Ectodermal cell (in vitro differentiated cells): Measurements from ENCODE around the gene DOLPP1.

Source experiments
- H3K27ac ChIP-seq: 2 replicates; pipeline ENCODE4 v1.7.0; 2013; ENCODE audit warnings: mild to moderate bottlenecking, low read depth, low read length; ENCODE audit not compliant: insufficient read depth, poor library complexity, severe bottlenecking
- H3K27me3 ChIP-seq: 2 replicates; pipeline ENCODE4 v1.7.0; 2013; ENCODE audit warnings: mild to moderate bottlenecking, low read length; ENCODE audit not compliant: insufficient read depth, control insufficient read depth, poor library complexity, severe bottlenecking
- H3K36me3 ChIP-seq: one replicate; pipeline ENCODE4 v1.7.0; 2013; ENCODE audit warnings: low read length; ENCODE audit not compliant: control insufficient read depth, insufficient read depth
- H3K4me1 ChIP-seq: one replicate; pipeline ENCODE4 v1.7.0; 2013; ENCODE audit warnings: low read length; ENCODE audit not compliant: control insufficient read depth, insufficient read depth
- H3K4me3 ChIP-seq: 2 replicates; pipeline ENCODE4 v1.7.0; 2013; ENCODE audit warnings: low read depth, low read length, control low read depth; ENCODE audit not compliant: insufficient read depth
- H3K9me3 ChIP-seq: 2 replicates; pipeline ENCODE4 v1.7.0; 2013; ENCODE audit warnings: mild to moderate bottlenecking, low read length, moderate library complexity; ENCODE audit not compliant: control insufficient read depth
- WGBS, 2 experiments: methylation state at CpG; one replicate each; pipeline ENCODE4 v1.1.7; 2013; ENCODE audit warnings: missing lambda C conversion rate in 2 of 2; 5-methylcytosine and 5-hydroxymethylcytosine counted together

The DOLPP1 gene

DNA sequence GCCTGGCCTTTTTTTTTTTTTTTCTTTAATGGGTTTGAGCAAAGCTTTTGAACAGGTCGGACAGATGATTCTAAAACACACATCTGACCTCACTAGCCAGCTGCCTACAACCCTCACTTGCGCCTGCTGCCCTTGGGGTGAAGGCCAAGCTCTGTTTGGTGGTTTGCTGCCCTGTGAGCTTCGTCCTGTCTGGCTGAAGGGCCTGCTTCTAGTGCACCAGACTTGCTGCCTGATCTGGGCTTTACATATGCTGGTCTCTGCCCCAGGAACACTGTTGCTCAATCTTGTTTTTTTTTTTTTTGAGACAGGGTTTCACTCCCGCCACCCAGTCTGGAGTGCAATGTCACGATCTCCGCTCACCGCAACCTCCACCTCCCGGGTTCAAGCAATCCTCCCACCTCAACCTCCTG is 16.4 kb upstream of the DOLPP1 start:
- no peaks in the 10 kb centered on the region for H3K9me3 ChIP-seq
- H3K36me3 ChIP-seq: peaks cover 4% of the 10 kb centered on the region
- no peak overlapping the region for H3K27ac ChIP-seq
- no peaks in the 10 kb centered on the region for H3K27me3 ChIP-seq
- WGBS, 2 experiments: 93 to 97% methylated on average over 8 of the region's 8 CpGs
- H3K4me1 ChIP-seq: no peaks in the 10 kb centered on the region
- H3K4me3 ChIP-seq: no peak overlapping the region

DNA sequence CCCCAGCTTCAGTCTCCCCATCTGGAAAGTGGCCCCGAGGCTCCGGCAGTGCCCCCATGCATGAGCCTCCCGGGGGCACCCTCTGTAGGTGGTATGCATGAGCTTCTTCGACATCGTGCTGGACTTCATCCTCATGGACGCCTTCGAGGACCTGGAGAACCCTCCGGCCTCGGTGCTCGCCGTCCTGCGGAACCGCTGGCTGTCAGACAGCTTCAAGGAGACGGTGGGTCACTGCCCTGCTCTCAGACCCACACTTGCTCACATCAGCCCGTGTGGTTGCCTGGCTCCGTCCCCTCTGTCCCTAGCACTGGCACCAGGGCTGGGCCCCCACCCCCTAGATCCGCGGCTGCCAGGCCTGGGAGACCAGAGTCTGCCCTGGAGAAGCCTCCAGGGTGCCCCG is 12.8 kb upstream of the DOLPP1 start:
- 95% methylated on average over 19 of the region's 19 CpGs for WGBS, 2 experiments
- peaks cover 17% of the 10 kb centered on the region for H3K4me1 ChIP-seq
- peaks cover 4% of the 10 kb centered on the region for H3K36me3 ChIP-seq
- H3K27me3 ChIP-seq: no peaks in the 10 kb centered on the region
- H3K9me3 ChIP-seq: no peaks in the 10 kb centered on the region
- H3K27ac ChIP-seq: no peak overlapping the region
- no peak overlapping the region for H3K4me3 ChIP-seq

DNA sequence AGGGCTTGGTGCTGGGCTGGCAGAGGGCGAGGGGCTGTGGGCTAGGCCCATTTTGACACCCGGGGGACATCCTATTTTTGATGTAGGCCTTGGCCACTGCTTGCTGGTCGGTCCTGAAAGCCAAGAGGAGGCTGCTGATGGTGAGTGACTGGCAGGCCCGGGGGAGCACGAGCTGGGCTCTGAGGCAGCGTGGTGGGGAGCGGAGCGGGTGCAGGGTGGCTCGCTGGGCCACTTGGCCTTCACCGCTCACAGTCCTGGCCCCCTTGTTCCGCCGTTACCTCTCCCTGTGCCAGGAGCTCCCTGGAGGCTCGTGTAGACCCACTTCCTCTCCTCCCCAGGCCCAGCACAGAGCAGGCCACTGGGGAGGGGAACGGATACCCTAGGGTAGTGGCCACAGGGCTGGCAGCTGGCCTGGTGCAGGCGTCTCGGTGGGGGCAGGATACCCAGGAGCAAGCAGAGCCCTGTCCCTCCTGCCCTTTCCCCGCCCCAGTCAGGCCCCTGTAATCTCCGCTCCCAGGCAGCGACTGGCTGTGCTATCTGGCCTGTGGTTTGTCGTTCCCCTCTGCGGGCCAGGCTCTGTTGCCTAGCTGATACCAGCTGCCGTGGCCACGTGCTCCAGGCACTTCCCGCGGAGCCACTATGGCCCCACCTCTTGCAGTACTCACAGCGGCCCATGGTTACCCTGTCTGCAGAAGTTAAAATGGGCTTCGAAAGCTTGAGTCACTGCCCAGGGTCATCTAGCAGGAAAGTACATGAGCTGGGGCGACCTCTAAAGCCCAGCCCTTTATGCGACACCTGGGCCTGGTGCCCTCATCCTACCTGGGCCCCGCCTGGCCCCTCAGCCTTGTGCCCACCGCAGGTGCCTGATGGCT is 11.7 kb upstream of the DOLPP1 start:
- Histone ChIP-seq H3K27ac (no peak overlapping the region), H3K4me1 (peaks cover 17% of the 10 kb centered on the region), H3K4me3 (no peak overlapping the region), H3K27me3 (no peaks in the 10 kb centered on the region), H3K9me3 (no peaks in the 10 kb centered on the region), H3K36me3 (peaks cover 4% of the 10 kb centered on the region)
- WGBS, 2 experiments: 92% methylated on average over 31 of the region's 31 CpGs

DNA sequence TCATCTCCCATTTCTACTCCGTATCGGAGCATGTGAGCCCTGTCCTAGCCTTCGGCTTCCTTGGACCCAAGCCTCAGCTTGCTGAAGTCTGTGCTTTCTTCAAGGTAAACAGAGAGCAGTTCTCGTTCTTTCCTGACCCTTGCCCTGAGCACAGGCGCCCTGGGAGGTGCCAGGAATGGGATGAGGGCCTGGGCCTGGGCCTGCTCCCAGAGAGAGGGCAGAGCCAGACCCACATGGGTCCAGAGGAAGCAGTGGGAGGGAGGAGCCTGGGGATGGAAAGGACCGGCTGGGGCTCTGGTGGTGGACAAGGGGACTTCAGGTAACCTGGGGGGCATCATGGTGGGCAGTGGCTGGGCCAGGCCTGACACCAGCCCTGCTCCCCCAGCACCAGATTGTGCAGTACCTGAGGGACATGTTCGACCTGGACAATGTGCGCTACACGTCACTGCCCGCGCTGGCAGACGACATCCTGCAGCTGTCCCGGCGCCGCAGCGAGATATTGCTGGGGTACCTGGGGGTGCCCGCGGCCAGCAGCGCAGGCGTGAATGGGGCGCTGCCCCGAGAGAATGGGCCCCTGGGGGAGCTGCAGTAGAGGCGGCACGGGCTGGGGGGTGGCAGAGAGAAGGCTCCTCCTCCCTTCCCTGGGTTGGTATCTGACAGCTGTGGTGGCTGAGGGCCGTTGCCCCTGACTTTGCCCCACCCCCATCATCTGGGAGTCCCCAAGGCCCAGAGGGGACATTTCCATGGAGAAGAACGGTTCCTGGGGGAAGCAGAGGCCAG is 10.9 kb upstream of the DOLPP1 start:
- Histone ChIP-seq H3K4me3 (no peak overlapping the region), H3K36me3 (peaks cover 4% of the 10 kb centered on the region), H3K27me3 (no peaks in the 10 kb centered on the region), H3K9me3 (no peaks in the 10 kb centered on the region), H3K4me1 (peaks cover 17% of the 10 kb centered on the region), H3K27ac (no peak overlapping the region)
- WGBS, 2 experiments: 95% methylated on average over 26 of the region's 26 CpGs

DNA sequence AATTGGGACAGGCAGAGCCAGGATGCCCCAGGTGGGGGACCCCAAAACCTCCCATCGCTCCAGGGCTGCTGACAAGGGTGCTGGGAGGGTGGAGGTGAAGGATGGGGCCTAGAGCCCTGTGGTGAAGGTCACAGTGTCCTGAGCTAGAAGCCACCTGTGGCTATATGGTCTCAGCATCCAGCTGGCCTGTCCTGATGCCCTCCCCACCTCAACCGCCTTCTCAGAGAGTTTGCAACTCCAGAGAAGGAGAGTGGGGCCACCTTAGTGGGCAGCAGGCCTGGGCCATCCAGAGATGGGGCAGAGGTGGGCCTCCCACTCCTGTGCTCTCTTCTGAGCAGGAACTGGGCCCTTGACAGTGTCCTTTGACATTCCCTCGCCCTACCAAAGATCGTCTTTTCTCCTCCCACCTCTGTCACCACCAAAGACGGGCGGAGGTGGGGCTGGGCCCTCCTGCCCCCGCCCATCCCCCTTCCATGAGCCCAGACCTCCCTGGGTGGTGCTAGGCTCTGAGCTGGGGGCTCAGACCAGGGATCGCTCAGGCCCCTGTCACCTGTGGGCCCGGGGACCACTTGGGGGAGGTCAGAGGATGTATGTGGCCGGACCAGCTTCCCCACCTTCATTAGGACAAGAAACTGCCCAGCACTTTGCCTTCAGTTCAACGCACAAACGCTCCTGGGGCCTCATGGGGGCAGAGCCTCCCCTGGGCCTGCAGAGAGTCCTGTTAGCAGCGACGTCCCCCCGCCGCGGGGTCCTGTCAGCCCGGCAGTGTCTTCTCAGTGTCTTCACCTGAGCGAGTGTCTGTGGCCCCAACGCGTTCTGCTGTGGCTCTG is 10.0 kb upstream of the DOLPP1 start:
- no peak overlapping the region for H3K4me3 ChIP-seq
- H3K36me3 ChIP-seq: peaks cover 4% of the 10 kb centered on the region
- H3K27ac ChIP-seq: peak overlapping the region; percentile 36
- WGBS, 2 experiments: 66 to 67% methylated on average over 21 of the region's 21 CpGs
- H3K9me3 ChIP-seq: no peaks in the 10 kb centered on the region
- H3K27me3 ChIP-seq: no peaks in the 10 kb centered on the region
- H3K4me1 ChIP-seq: peaks cover 17% of the 10 kb centered on the region

DNA sequence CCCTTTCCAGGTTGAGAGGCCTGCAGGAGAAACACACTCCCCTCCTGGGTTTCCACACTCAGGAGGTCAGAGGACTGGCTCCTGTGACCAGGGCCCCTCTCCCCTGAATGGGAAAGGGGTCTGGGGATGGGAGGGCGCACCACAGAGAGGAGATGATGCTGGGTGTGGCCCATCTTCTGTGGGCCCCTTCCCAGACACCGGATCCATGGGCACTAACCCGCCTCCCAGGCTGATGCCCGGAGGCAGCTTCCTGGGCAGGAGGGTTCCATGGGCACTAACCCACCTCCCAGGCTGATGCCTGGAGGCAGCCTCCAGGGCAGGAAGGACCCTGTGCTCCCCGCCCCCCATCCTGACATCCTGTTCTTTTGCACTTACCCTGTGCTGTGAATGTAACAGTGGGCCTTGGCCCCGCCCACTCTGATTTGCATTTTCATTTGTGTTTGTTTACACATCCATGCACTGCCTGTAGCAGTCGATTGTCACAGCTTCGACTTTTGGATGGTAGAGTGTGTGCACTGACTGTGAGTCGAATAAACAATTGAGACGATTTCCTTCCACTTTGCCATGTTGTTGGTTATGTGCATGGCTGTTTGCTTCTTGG is 9.3 kb upstream of the DOLPP1 start:
- Histone ChIP-seq H3K36me3 (peaks cover 4% of the 10 kb centered on the region), H3K4me1 (peaks cover 17% of the 10 kb centered on the region), H3K27ac (no peak overlapping the region), H3K27me3 (no peaks in the 10 kb centered on the region), H3K4me3 (no peak overlapping the region), H3K9me3 (no peaks in the 10 kb centered on the region)
- 61 to 63% methylated on average over 10 of the region's 10 CpGs for WGBS, 2 experiments

DNA sequence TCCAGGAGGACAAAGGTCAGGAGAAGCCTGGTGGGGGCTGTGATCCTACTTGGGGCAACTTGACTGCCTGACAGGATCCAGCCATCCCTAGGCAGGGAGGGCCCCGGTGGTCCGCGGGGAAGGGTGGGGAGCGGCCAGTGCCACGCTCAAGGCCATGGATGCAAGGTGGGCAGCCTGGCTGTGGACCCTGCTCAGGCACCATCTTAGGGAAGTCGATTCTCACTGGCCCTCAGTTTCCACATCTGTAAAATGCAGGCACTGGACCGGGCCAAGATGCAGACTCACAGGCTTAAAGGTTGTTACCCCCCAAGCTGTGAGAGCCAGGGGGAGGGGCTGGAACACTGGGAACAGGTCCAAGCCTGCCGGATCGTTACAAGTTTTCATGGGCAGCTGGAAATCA is 8.7 kb upstream of the DOLPP1 start:
- H3K36me3 ChIP-seq: peaks cover 3% of the 10 kb centered on the region
- H3K27ac ChIP-seq: no peak overlapping the region

DNA sequence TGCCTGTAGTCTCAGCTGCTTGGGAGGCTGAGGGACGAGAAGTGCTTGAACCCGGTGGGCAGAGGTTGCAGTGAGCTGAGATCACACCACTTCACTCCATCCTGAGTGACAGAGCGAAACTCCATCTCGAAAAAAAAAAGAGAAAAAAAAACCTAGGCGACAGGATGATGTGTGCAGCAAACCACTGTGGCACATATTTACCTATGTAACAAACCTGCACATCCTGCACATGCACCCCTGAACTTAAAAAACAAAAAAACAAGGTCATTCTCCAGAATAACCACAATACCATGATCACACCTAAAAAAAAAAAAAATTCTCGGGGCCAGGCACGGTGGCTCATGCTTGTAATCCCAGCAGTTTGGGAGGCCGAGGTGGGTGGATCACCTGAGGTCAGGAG is 7.5 kb upstream of the DOLPP1 start:
- H3K4me3 ChIP-seq: no peak overlapping the region
- peaks cover 17% of the 10 kb centered on the region for H3K4me1 ChIP-seq
- H3K9me3 ChIP-seq: no peaks in the 10 kb centered on the region
- no peak overlapping the region for H3K27ac ChIP-seq
- WGBS, 2 experiments: 89 to 91% methylated on average over 8 of the region's 8 CpGs
- no peaks in the 10 kb centered on the region for H3K27me3 ChIP-seq
- no peaks in the 10 kb centered on the region for H3K36me3 ChIP-seq

More for the DNA sequence above, 8.7 kb upstream of the DOLPP1 start:
- H3K4me1 ChIP-seq: peaks cover 17% of the 10 kb centered on the region
- 79 to 83% methylated on average over 8 to 9 of the region's 9 CpGs for WGBS, 2 experiments
- no peak overlapping the region for H3K4me3 ChIP-seq
- no peaks in the 10 kb centered on the region for H3K9me3 ChIP-seq
- no peaks in the 10 kb centered on the region for H3K27me3 ChIP-seq

DNA sequence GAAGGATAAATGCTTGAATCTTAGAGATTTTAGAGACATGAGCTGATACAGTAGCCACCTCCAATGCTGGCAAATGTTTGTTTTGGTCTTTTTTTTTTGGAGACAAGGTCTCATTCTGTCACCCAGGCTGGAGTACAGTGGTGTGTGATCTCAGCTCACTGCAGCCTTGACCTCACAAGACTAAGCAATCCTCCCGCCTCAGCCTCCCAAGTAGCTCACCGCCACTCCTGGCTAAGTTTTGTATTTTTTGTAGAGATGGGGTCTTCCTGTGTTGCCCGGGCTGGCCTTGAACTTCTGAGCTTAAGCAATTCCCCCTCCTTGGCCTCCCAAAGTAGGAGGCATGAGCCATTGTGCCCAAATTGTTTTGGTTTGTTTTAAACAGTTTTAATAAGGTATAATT is 6.8 kb upstream of the DOLPP1 start:
- Histone ChIP-seq H3K27me3 (no peaks in the 10 kb centered on the region), H3K36me3 (no peaks in the 10 kb centered on the region), H3K9me3 (no peaks in the 10 kb centered on the region), H3K27ac (no peak overlapping the region), H3K4me1 (peaks cover 17% of the 10 kb centered on the region), H3K4me3 (no peak overlapping the region)
- 93 to 95% methylated on average over 3 of the region's 3 CpGs for WGBS, 2 experiments
